Right lobe of liver (tissue), 4 donors: ENCODE data around the gene SH3RF1.

Experiments used
- POLR2A ChIP-seq: fragments of 450-650 bp; IDR thresholded peaks from one replicate; pipeline ENCODE4 v1.6.1; 2017; ENCODE audit warnings: antibody characterized with exemption, mild to moderate bottlenecking
- TF ChIP-seq, protein P1 (sequence below), 4 donors: fragments of 200-600 bp in 3 of 4; fragments of 450-650 bp in 1 of 4; IDR thresholded peaks; one replicate each; pipeline versions ENCODE4 v1.5.1 to v1.8.0; 2016 to 2022; ENCODE audit warnings: antibody characterized with exemption in 4 of 4, mild to moderate bottlenecking in 2 of 4
- donor health status: DM: no; HTN: no; CAD: no.
- donor health status: DM: no; HTN: no; CAD: no.
- donor health status: DM: no; HTN: yes; CAD: no.

- TF ChIP-seq, protein P1, sequence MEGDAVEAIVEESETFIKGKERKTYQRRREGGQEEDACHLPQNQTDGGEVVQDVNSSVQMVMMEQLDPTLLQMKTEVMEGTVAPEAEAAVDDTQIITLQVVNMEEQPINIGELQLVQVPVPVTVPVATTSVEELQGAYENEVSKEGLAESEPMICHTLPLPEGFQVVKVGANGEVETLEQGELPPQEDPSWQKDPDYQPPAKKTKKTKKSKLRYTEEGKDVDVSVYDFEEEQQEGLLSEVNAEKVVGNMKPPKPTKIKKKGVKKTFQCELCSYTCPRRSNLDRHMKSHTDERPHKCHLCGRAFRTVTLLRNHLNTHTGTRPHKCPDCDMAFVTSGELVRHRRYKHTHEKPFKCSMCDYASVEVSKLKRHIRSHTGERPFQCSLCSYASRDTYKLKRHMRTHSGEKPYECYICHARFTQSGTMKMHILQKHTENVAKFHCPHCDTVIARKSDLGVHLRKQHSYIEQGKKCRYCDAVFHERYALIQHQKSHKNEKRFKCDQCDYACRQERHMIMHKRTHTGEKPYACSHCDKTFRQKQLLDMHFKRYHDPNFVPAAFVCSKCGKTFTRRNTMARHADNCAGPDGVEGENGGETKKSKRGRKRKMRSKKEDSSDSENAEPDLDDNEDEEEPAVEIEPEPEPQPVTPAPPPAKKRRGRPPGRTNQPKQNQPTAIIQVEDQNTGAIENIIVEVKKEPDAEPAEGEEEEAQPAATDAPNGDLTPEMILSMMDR (IDR thresholded peaks at IDR 0.05), result no peak
- no peak for TF ChIP-seq POLR2A
Measured at GRCh38 chr4:169209388-169209883, 61.3 kb downstream of the SH3RF1 start.
